Cardiac muscle cell (in vitro differentiated cells and primary cell): ENCODE data around the gene CES5A. TPM values are rescaled to one million over a fixed set of nuclear protein-coding genes. Genes with fewer than 3 reads are reported as not detected.

Experiments
- DNase-seq, 2 donors: peaks; one replicate each; pipeline versions ENCODE4 v3.0.0 to v3.0.0-alpha.2; 2010 to 2017; ENCODE audit warnings: low read depth in 1 of 2, low spot score in 1 of 2
- H3K27ac ChIP-seq: fragments of 200-600 bp; sonication (generic); 2 replicates; pipeline ENCODE4 v1.5.1; 2016
- H3K27me3 ChIP-seq: fragments of 200-600 bp; sonication (generic); 2 replicates; pipeline ENCODE4 v1.6.0; 2016; ENCODE audit warnings: control low read depth
- H3K36me3 ChIP-seq: fragments of 200-600 bp; sonication (generic); 2 replicates; pipeline ENCODE4 v1.5.1; 2016; ENCODE audit warnings: control low read depth
- H3K4me1 ChIP-seq: fragments of 200-600 bp; sonication (generic); 2 replicates; pipeline ENCODE4 v1.8.1; 2017; ENCODE audit warnings: low read depth, mild to moderate bottlenecking, mixed run types
- H3K4me3 ChIP-seq: fragments of 200-600 bp; sonication (generic); 2 replicates; pipeline ENCODE4 v1.5.1; 2016; ENCODE audit warnings: mild to moderate bottlenecking
- H3K9me3 ChIP-seq: fragments of 200-600 bp; sonication (generic); 2 replicates; pipeline ENCODE4 v1.5.1; 2017; ENCODE audit warnings: low read depth, mild to moderate bottlenecking, control low read depth
- polyA plus RNA-seq: library from polyadenylated mRNA; unstranded; fragments of >200 nt; fragmentation: Nextera tagmentation; extraction: Ambion mirVana; gene quantifications from 2 replicates; pipeline ENCODE4 v1.2.1, GENCODE V29; 2016
- total RNA-seq: library from RNA; depleted of rRNA; stranded (reverse); fragments of >200 nt; gene quantifications from 2 replicates; pipeline ENCODE4 v1.2.3, GENCODE V29; 2016
- TF ChIP-seq, protein P1 (sequence below): IDR thresholded peaks from 2 replicates; pipeline ENCODE4 v1.5.1; 2012; ENCODE audit warnings: low read depth, mild to moderate bottlenecking, low read length

The CES5A gene
- total and polyA plus RNA-seq, 2 experiments from 2014 or later = not detected

DNA sequence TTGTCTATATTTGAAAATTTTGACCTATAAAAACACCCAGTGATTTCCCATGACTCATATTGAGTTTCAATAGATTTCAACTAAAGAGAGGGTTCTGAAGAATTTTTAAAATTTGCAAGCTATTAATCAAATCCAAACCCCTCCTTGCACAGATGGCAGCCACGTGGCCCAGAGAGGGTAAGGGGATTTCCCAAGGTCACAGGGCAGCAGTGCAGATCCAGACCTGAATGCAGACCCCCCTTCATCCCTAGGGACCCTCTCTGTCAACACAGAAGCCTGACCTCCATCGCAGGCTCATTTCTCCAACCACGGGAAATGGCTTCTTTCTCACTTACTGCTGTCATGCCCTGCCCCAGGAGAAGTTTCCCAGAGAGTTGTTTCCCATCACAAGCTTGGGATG lies 24.7 kb upstream of the CES5A start:
- TF ChIP-seq, protein P1, sequence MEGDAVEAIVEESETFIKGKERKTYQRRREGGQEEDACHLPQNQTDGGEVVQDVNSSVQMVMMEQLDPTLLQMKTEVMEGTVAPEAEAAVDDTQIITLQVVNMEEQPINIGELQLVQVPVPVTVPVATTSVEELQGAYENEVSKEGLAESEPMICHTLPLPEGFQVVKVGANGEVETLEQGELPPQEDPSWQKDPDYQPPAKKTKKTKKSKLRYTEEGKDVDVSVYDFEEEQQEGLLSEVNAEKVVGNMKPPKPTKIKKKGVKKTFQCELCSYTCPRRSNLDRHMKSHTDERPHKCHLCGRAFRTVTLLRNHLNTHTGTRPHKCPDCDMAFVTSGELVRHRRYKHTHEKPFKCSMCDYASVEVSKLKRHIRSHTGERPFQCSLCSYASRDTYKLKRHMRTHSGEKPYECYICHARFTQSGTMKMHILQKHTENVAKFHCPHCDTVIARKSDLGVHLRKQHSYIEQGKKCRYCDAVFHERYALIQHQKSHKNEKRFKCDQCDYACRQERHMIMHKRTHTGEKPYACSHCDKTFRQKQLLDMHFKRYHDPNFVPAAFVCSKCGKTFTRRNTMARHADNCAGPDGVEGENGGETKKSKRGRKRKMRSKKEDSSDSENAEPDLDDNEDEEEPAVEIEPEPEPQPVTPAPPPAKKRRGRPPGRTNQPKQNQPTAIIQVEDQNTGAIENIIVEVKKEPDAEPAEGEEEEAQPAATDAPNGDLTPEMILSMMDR = no peak
- H3K4me1 ChIP-seq = no peaks in the 10 kb centered on the region

DNA sequence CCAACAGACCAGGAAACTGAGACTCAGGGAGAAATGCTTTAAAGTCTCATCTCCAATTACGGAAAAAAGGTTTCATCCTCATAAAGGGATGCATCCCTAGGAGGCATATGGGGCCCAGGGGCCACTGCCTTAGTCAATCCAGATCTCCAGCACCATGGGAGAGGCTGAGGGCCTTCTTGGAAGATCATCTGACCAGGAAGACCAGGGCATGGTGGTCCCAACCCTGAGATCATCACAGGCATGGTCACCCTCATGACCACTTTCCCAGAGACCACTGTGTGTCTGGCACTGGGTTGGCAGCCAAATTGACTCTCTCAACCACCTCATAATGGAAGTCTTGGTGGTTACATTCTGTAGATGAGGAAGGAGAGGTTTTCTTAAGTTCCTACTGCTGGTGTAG lies 23.4 kb upstream of the CES5A start:
- Histone ChIP-seq H3K9me3 (no peaks in the 10 kb centered on the region), H3K27me3 (no peaks in the 10 kb centered on the region), H3K27ac (no peak overlapping the region), H3K4me3 (no peak overlapping the region), H3K36me3 (no peaks in the 10 kb centered on the region), H3K4me1 (no peaks in the 10 kb centered on the region)
- TF ChIP-seq, protein P1 = no peak
- no peak for DNase-seq

More for the DNA sequence above, 24.7 kb upstream of the CES5A start:
- Histone ChIP-seq H3K27ac (no peak overlapping the region), H3K9me3 (no peaks in the 10 kb centered on the region), H3K4me3 (no peak overlapping the region), H3K27me3 (no peaks in the 10 kb centered on the region), H3K36me3 (no peaks in the 10 kb centered on the region)
- no peak for DNase-seq

DNA sequence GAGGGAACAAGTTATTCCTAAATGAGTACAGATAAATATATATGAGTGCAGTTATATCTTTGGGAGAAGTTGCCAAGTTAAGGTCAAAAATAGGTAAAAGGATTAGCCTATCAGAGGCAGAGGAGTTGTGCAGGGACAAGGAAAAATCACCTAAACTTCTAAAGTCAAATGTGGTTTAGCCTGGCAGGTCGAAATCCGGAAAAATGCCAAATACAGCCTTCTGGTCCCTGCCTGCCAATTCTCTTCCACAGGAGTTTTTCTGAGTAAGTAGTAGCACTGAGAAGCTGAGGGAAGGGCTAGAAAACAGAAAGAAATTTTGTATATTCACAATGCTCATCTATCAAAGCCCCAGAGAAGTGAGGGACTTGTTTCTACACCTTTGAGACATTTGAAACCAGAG lies 17.6 kb upstream of the CES5A start:
- TF ChIP-seq, protein P1 = no peak
- Histone ChIP-seq H3K27me3 (no peaks in the 10 kb centered on the region), H3K27ac (no peak overlapping the region), H3K4me3 (no peak overlapping the region), H3K4me1 (no peaks in the 10 kb centered on the region), H3K36me3 (no peaks in the 10 kb centered on the region), H3K9me3 (no peaks in the 10 kb centered on the region)
- no peak for DNase-seq

DNA sequence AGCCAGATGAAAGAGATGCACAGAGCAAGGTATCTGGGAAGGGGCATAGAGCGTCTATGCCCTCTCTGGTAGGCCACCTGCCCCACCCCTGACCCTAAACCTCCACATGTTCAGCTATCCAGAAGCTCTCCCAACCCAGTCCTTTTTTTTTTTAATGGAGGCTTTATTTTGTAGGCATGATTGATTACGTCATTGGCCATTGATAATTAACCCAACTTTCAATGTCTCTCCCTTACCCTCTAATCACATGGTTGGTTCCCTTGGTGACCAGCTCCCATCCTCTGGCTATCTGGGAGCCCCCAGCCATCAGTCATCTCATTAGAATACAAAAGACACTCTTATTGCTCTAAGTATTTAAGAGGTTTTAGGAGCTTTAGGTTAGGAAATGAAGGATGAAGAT lies 14.3 kb upstream of the CES5A start:
- Histone ChIP-seq H3K4me1 (no peaks in the 10 kb centered on the region), H3K36me3 (no peaks in the 10 kb centered on the region), H3K27ac (no peak overlapping the region), H3K9me3 (no peaks in the 10 kb centered on the region), H3K27me3 (no peaks in the 10 kb centered on the region), H3K4me3 (no peak overlapping the region)
- TF ChIP-seq, protein P1 = no peak
- no peak for DNase-seq

DNA sequence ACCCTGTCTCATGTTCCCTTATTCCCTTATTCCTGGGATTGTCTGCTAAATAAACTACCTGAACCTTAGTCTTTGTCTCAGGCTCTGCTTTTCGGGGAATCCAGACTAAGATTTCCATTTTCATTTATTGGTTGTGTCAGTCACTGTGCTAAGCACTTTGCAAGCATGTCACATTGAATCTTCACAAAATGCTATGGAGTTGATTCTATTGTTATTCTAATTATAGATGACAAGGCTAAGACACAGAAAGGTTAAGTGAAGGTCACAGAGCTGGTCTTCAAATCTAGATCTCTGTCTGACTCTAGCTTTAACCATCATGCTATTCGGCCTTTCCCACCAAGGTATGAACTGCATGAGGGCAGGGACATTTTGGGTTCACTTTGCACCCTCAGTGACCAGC lies 13.4 kb upstream of the CES5A start:
- Histone ChIP-seq H3K4me3 (no peak overlapping the region), H3K36me3 (no peaks in the 10 kb centered on the region), H3K27ac (no peak overlapping the region), H3K27me3 (no peaks in the 10 kb centered on the region), H3K4me1 (no peaks in the 10 kb centered on the region), H3K9me3 (no peaks in the 10 kb centered on the region)
- DNase-seq = no peak
- TF ChIP-seq, protein P1 = no peak

DNA sequence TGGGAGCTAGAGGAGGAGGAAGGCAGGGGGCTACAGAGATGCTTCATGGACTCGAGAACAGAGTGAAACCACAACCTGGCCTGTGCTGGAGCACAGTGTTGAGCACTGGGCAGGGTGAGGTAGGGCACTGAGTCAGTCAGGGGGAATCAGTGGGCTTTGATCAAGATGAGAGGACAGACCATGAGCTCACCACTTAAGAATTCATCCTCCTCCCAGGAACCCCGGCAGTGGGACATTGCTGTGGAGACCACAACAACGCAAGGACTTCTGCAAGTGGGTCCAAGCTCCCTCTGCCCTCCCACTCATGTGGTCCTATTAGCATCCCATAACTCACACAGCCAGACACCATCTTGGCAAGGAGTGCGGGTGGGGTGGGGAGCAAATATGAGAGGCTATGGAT lies 1.7 kb upstream of the CES5A start:
- TF ChIP-seq, protein P1 = no peak
- Histone ChIP-seq H3K27ac (no peak overlapping the region), H3K27me3 (no peaks in the 10 kb centered on the region), H3K9me3 (no peaks in the 10 kb centered on the region), H3K36me3 (no peaks in the 10 kb centered on the region), H3K4me3 (no peak overlapping the region), H3K4me1 (no peaks in the 10 kb centered on the region)
- no peak for DNase-seq
